Cardiac muscle cell (in vitro differentiated cells and primary cell): ENCODE measurements around the gene DLG3. TPM values are rescaled to one million over a fixed set of nuclear protein-coding genes. Genes with fewer than 3 reads are reported as not detected.
A peak's percentile ranks its signal among the peaks of the same experiment; 100 is the strongest.
"Not testable (repeated sequence)": the region's sequence is repeated elsewhere in the genome, so short reads cannot be mapped to it uniquely, and the experiment has no call there.

Source experiments
- DNase-seq, 2 donors: peaks; one replicate each; pipeline versions ENCODE4 v3.0.0 to v3.0.0-alpha.2; 2010 to 2017; ENCODE audit warnings: low read depth in 1 of 2, low spot score in 1 of 2
- H3K27ac ChIP-seq: fragments of 200-600 bp; sonication (generic); 2 replicates; pipeline ENCODE4 v1.5.1; 2016
- H3K27me3 ChIP-seq: fragments of 200-600 bp; sonication (generic); 2 replicates; pipeline ENCODE4 v1.6.0; 2016; ENCODE audit warnings: control low read depth
- H3K36me3 ChIP-seq: fragments of 200-600 bp; sonication (generic); 2 replicates; pipeline ENCODE4 v1.5.1; 2016; ENCODE audit warnings: control low read depth
- H3K4me1 ChIP-seq: fragments of 200-600 bp; sonication (generic); 2 replicates; pipeline ENCODE4 v1.8.1; 2017; ENCODE audit warnings: low read depth, mild to moderate bottlenecking, mixed run types
- H3K4me3 ChIP-seq: fragments of 200-600 bp; sonication (generic); 2 replicates; pipeline ENCODE4 v1.5.1; 2016; ENCODE audit warnings: mild to moderate bottlenecking
- H3K9me3 ChIP-seq: fragments of 200-600 bp; sonication (generic); 2 replicates; pipeline ENCODE4 v1.5.1; 2017; ENCODE audit warnings: low read depth, mild to moderate bottlenecking, control low read depth
- polyA plus RNA-seq: library from polyadenylated mRNA; unstranded; fragments of >200 nt; fragmentation: Nextera tagmentation; extraction: Ambion mirVana; gene quantifications from 2 replicates; pipeline ENCODE4 v1.2.1, GENCODE V29; 2016
- total RNA-seq: library from RNA; depleted of rRNA; stranded (reverse); fragments of >200 nt; gene quantifications from 2 replicates; pipeline ENCODE4 v1.2.3, GENCODE V29; 2016
- TF ChIP-seq, protein P1 (sequence below): IDR thresholded peaks from 2 replicates; pipeline ENCODE4 v1.5.1; 2012; ENCODE audit warnings: low read depth, mild to moderate bottlenecking, low read length

DLG3 gene
- total and polyA plus RNA-seq, 2 experiments from 2014 or later: 28.8 to 50.1 TPM

DNA sequence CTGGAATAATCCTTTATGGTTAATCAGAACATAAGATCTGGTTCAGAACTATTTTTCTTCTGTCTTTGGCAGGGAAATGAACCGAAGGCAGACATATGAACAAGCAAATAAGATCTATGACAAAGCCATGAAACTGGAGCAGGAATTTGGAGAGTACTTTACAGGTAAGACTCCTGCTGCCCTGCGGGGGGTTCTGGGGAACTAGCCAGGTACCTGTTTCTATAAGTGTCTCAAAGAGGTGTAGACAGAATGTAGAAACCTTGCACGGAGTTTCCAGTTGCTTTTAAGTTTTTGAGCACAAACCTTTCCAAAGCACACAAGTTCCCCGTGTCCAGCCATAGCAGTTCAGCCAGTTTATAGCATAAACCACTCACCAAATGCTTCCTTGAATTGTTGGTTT lies 56.2 kb downstream of the DLG3 start:
- TF ChIP-seq, protein P1, sequence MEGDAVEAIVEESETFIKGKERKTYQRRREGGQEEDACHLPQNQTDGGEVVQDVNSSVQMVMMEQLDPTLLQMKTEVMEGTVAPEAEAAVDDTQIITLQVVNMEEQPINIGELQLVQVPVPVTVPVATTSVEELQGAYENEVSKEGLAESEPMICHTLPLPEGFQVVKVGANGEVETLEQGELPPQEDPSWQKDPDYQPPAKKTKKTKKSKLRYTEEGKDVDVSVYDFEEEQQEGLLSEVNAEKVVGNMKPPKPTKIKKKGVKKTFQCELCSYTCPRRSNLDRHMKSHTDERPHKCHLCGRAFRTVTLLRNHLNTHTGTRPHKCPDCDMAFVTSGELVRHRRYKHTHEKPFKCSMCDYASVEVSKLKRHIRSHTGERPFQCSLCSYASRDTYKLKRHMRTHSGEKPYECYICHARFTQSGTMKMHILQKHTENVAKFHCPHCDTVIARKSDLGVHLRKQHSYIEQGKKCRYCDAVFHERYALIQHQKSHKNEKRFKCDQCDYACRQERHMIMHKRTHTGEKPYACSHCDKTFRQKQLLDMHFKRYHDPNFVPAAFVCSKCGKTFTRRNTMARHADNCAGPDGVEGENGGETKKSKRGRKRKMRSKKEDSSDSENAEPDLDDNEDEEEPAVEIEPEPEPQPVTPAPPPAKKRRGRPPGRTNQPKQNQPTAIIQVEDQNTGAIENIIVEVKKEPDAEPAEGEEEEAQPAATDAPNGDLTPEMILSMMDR: no peak
- no peak overlapping the region for H3K4me3 ChIP-seq
- H3K9me3 ChIP-seq: no peaks in the 10 kb centered on the region
- DNase-seq: no peak
- H3K27me3 ChIP-seq: no peaks in the 10 kb centered on the region
- H3K4me1 ChIP-seq: no peaks in the 10 kb centered on the region
- H3K27ac ChIP-seq: no peak overlapping the region
- H3K36me3 ChIP-seq: peaks cover 6% of the 10 kb centered on the region

DNA sequence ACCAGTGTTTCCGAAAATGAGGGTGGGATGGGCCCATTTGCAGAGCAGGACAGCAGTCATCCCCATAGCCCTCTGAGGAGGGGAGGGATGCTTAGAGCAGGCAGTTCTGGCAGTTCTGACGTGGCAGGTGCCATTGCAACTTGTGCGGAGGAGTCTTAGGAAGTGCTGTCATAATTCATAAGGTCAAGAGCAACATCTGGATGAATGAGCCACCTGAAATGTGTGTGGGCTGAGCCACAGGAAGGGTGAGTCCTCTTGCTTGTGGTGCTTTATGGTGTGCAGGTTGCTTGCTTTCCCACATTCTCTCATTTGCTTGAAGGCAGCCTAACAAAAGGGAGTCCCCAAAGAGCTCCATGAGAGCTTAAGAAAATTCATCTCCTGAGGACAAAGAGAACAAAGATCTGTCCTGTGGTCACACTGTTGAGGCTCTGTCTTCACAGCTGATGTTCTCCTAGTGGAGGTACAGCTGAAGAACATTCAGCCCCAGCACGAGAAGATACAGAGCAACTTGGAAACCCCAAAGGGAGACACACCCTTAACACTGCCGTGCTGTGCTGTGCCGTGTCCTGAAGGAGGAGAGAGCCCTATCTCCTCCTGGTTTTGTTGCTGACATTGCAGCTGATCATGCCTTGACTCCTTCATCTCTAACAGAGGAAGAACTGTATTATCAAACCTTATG lies 60.3 kb downstream of the DLG3 start:
- Histone ChIP-seq H3K36me3 (peaks cover 3% of the 10 kb centered on the region), H3K4me3 (no peak overlapping the region), H3K27me3 (no peaks in the 10 kb centered on the region), H3K9me3 (no peaks in the 10 kb centered on the region), H3K4me1 (no peaks in the 10 kb centered on the region), H3K27ac (no peak overlapping the region)
- DNase-seq: no peak
- TF ChIP-seq, protein P1: no peak

- no peak for DNase-seq
- TF ChIP-seq, protein P1: no peak
- Histone ChIP-seq H3K4me3 (no peak overlapping the region), H3K27ac (peak overlapping the region; percentile 9), H3K36me3 (peaks cover 3% of the 10 kb centered on the region), H3K9me3 (no peaks in the 10 kb centered on the region), H3K27me3 (no peaks in the 10 kb centered on the region), H3K4me1 (no peaks in the 10 kb centered on the region)
Observed at GRCh38 chrX:70505451-70505841, 60.8 kb downstream of the DLG3 start.

DNA sequence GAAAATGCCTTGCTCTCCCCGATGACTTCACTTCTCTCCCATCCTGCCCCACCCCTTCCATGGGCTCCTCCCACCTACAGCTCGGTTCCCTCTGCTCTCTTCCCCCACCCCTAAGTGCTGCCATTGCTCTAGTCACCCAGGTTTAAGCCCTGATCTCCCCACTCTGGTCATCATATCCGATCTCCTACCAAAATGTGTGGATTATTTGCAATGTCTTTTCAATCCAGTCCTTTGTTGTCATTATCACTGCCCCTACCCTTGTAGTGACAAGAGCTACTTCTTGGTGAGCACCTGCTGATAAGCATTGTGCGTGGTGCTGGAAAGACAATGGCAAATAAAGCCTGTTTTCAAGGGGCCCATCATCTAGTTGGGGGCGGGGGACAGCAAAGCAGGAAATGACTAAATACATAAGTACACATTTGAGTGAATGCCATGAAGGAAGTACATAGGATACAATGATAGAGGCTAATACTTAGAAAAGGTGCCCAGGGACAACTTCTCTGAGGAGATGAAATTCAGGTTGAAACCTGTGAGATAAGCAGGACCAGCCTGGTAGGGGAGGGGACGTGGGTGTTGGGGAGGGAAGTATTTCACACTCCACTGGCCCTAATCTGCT lies 63.8 kb downstream of the DLG3 start:
- TF ChIP-seq, protein P1: no peak
- Histone ChIP-seq H3K4me3 (no peak overlapping the region), H3K36me3 (no peaks in the 10 kb centered on the region), H3K27me3 (no peaks in the 10 kb centered on the region), H3K9me3 (no peaks in the 10 kb centered on the region), H3K4me1 (no peaks in the 10 kb centered on the region), H3K27ac (no peak overlapping the region)
- peak in 1 of 2 donors; percentile 23 for DNase-seq

DNA sequence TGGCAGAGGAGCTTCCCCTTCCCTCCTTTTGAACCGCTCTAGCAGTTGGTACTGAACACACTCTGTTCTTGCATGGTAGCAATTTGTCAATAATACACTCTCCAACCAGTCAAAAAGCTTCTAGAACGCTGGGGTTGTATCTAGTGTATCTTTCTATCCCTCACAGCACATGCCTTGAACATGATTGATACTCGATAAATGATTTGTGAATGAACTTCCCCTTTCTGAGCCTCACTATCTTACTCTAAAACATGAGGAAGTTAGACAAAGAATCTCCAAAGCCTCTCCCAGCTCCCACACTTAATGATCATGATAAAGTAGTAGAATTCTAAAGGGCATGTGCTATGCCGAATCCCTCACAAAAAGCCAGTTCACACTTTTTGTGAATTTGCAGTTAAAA lies 64.4 kb downstream of the DLG3 start:
- Histone ChIP-seq H3K36me3 (no peaks in the 10 kb centered on the region), H3K9me3 (no peaks in the 10 kb centered on the region), H3K4me3 (no peak overlapping the region), H3K27ac (no peak overlapping the region), H3K4me1 (no peaks in the 10 kb centered on the region), H3K27me3 (no peaks in the 10 kb centered on the region)
- TF ChIP-seq, protein P1: no peak
- no peak for DNase-seq

DNA sequence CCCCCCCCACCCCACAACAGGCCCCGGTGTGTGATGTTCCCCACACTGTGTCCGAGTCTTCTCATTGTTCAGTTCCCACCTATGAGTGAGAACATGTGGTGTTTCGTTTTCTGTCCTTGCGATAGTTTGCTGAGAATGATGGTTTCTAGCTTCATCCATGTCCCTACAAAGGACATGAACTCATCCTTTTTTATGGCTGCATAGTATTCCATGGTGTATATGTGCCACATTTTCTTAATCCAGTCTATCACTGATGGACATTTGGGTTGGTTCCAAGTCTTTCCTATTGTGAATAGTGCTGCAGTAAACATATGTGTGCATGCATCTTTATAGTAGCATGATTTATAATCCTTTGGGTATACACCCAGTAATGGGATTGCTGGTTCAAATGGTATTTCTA lies 70.6 kb downstream of the DLG3 start:
- H3K4me3 ChIP-seq, H3K27ac ChIP-seq, H3K9me3 ChIP-seq, H3K27me3 ChIP-seq, H3K4me1 ChIP-seq, DNase-seq, H3K36me3 ChIP-seq: not testable (repeated sequence)

DNA sequence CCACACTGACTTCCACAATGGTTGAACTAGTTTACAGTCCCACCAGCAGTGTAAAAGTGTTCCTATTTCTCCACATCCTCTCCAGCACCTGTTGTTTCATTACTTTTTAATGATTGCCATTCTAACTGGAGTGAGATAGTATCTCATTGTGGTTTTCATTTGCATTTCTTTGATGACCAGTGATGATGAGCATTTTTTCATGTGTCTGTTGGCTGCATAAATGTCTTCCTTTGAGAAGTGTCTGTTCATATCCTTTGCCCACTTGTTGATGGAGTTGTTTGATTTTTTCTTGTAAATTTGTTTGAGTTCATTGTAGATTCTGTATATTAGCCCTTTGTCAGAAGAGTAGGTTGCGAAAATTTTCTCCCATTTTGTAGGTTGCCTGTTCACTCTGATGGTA lies 71.1 kb downstream of the DLG3 start:
- not testable (repeated sequence) for H3K4me1 ChIP-seq, H3K27me3 ChIP-seq, DNase-seq, H3K4me3 ChIP-seq, H3K36me3 ChIP-seq, H3K9me3 ChIP-seq, H3K27ac ChIP-seq
